Trophoblast cell (in vitro differentiated cells and primary cell): ENCODE results near the gene NR5A1.
A peak's percentile ranks its signal among the peaks of the same experiment; 100 is the strongest.

Source experiments
- DNase-seq, 2 donors: peaks; one replicate each; pipeline ENCODE4 v3.0.0-alpha.2; 2016
- H2AFZ ChIP-seq: 2 replicates; pipeline ENCODE4 v1.6.1; 2013; ENCODE audit warnings: low read length, moderate library complexity, mild to moderate bottlenecking; ENCODE audit not compliant: insufficient read depth, poor library complexity
- H2AK5ac ChIP-seq: 2 replicates; pipeline ENCODE4 v1.6.1; 2013; ENCODE audit warnings: mild to moderate bottlenecking, low read length
- H2BK120ac ChIP-seq: 2 replicates; pipeline ENCODE4 v1.6.1; 2013; ENCODE audit warnings: low read length, mild to moderate bottlenecking, moderate library complexity; ENCODE audit not compliant: insufficient read depth, poor library complexity
- H2BK12ac ChIP-seq: 2 replicates; pipeline ENCODE4 v1.6.1; 2013; ENCODE audit warnings: mild to moderate bottlenecking, low read length, moderate library complexity
- H2BK5ac ChIP-seq: 2 replicates; pipeline ENCODE4 v1.6.1; 2013; ENCODE audit warnings: low read length, low read depth, moderate library complexity, mild to moderate bottlenecking; ENCODE audit not compliant: poor library complexity
- H3K14ac ChIP-seq: 2 replicates; pipeline ENCODE4 v1.6.1; 2013; ENCODE audit warnings: mild to moderate bottlenecking, low read length
- H3K18ac ChIP-seq: 2 replicates; pipeline ENCODE4 v1.6.1; 2013; ENCODE audit warnings: mild to moderate bottlenecking, low read length
- H3K23ac ChIP-seq: 2 replicates; pipeline ENCODE4 v1.6.1; 2013; ENCODE audit warnings: low read length
- H3K27ac ChIP-seq: 2 replicates; pipeline ENCODE4 v1.5.1; 2013; ENCODE audit warnings: low read depth, mild to moderate bottlenecking, inconsistent platforms, low read length, moderate library complexity
- H3K27me3 ChIP-seq: 2 replicates; pipeline ENCODE4 v1.6.1; 2013; ENCODE audit warnings: inconsistent platforms, mild to moderate bottlenecking, low read length, moderate library complexity; ENCODE audit not compliant: insufficient read depth
- H3K36me3 ChIP-seq, 2 experiments: 1 replicate in 1 of 2; 2 replicates in 1 of 2; pipeline ENCODE4 v1.6.1; 2013; ENCODE audit warnings: low read length in 2 of 2, mild to moderate bottlenecking in 2 of 2, moderate library complexity in 1 of 2; ENCODE audit not compliant: insufficient read depth in 2 of 2, control insufficient read depth in 1 of 2
- H3K4ac ChIP-seq: 2 replicates; pipeline ENCODE4 v1.6.1; 2013; ENCODE audit warnings: low read depth, mild to moderate bottlenecking, low read length, moderate library complexity
- H3K4me1 ChIP-seq, 2 experiments: 1 replicate in 1 of 2; 2 replicates in 1 of 2; pipeline ENCODE4 v1.6.1; 2013; ENCODE audit warnings: low read length in 2 of 2, mild to moderate bottlenecking in 2 of 2, moderate library complexity in 1 of 2; ENCODE audit not compliant: insufficient read depth in 2 of 2, control insufficient read depth in 1 of 2
- H3K4me2 ChIP-seq: 2 replicates; pipeline ENCODE4 v1.6.1; 2013; ENCODE audit warnings: inconsistent platforms, mild to moderate bottlenecking, low read length, moderate library complexity
- H3K4me3 ChIP-seq: 2 replicates; pipeline ENCODE4 v1.5.1; 2013; ENCODE audit warnings: mild to moderate bottlenecking, low read depth, low read length, inconsistent platforms
- H3K79me1 ChIP-seq: one replicate; pipeline ENCODE4 v1.6.1; 2013; ENCODE audit warnings: low read length
- H3K79me2 ChIP-seq: 2 replicates; pipeline ENCODE4 v1.6.1; 2013; ENCODE audit warnings: low read length, mild to moderate bottlenecking; ENCODE audit not compliant: control insufficient read depth, insufficient read depth, poor library complexity
- H3K9ac ChIP-seq: 2 replicates; pipeline ENCODE4 v1.6.1; 2013; ENCODE audit warnings: mild to moderate bottlenecking, low read length
- H3K9me3 ChIP-seq: 2 replicates; pipeline ENCODE4 v1.6.1; 2013; ENCODE audit warnings: low read depth, mild to moderate bottlenecking, control low read depth, inconsistent platforms, low read length; ENCODE audit not compliant: insufficient read depth
- H4K12ac ChIP-seq: 2 replicates; pipeline ENCODE4 v1.6.1; 2013; ENCODE audit warnings: low read depth, mild to moderate bottlenecking, low read length, moderate library complexity
- H4K8ac ChIP-seq: 2 replicates; pipeline ENCODE4 v1.6.1; 2013; ENCODE audit warnings: low read depth, mild to moderate bottlenecking, low read length, moderate library complexity
- H4K91ac ChIP-seq: one replicate; pipeline ENCODE4 v1.6.1; 2013; ENCODE audit warnings: low read depth, mild to moderate bottlenecking, low read length, moderate library complexity
- WGBS: extraction: QIAGEN DNeasy Blood & Tissue Kit; methylation state at CpG from one replicate; pipeline ENCODE4 v1.1.7; 2013; ENCODE audit warnings: missing lambda C conversion rate; ENCODE audit not compliant: insufficient read length, insufficient coverage; ENCODE audit errors: extremely low coverage; 5-methylcytosine and 5-hydroxymethylcytosine counted together

The NR5A1 gene

GRCh38 chr9:124441291-124441690, 65.9 kb downstream of the NR5A1 start:
- no peak overlapping the region for H3K14ac ChIP-seq
- no peaks in the 10 kb centered on the region for H3K79me1 ChIP-seq
- H3K9ac ChIP-seq, result no peak overlapping the region
- H2BK5ac ChIP-seq, result no peak overlapping the region
- no peak overlapping the region for H3K4me3 ChIP-seq
- H3K23ac ChIP-seq, result no peak overlapping the region
- H3K18ac ChIP-seq, result no peak overlapping the region
- DNase-seq, result no peak
- H2BK120ac ChIP-seq, result no peak overlapping the region
- no peak overlapping the region for H3K4me2 ChIP-seq
- H3K4ac ChIP-seq, result no peak overlapping the region
- H3K4me1 ChIP-seq, result no peaks in the 10 kb centered on the region
- H3K9me3 ChIP-seq, result peaks cover 4% of the 10 kb centered on the region
- H3K27ac ChIP-seq, result no peak overlapping the region
- WGBS, result no CpG with 5 or more reads among the region's 16 CpGs
- no peak overlapping the region for H2AK5ac ChIP-seq
- H3K27me3 ChIP-seq, result no peaks in the 10 kb centered on the region
- H3K36me3 ChIP-seq, result no peaks in the 10 kb centered on the region
- no peak overlapping the region for H4K12ac ChIP-seq
- no peaks in the 10 kb centered on the region for H3K79me2 ChIP-seq
- H4K91ac ChIP-seq, result no peak overlapping the region
- H2BK12ac ChIP-seq, result no peak overlapping the region
- no peak overlapping the region for H4K8ac ChIP-seq
- no peak overlapping the region for H2AFZ ChIP-seq

- no peaks in the 10 kb centered on the region for H3K4me1 ChIP-seq
- DNase-seq, result no peak
- no peak overlapping the region for H2BK12ac ChIP-seq
- no peak overlapping the region for H4K12ac ChIP-seq
- no peak overlapping the region for H3K18ac ChIP-seq
- no peak overlapping the region for H3K4me3 ChIP-seq
- no peak overlapping the region for H3K4ac ChIP-seq
- H3K9ac ChIP-seq, result no peak overlapping the region
- H3K27me3 ChIP-seq, result no peaks in the 10 kb centered on the region
- no peak overlapping the region for H4K91ac ChIP-seq
- H2AK5ac ChIP-seq, result no peak overlapping the region
- no peak overlapping the region for H2AFZ ChIP-seq
- peaks cover 4% of the 10 kb centered on the region for H3K9me3 ChIP-seq
- no CpG with 5 or more reads among the region's 10 CpGs for WGBS
- no peaks in the 10 kb centered on the region for H3K79me1 ChIP-seq
- H2BK5ac ChIP-seq, result no peak overlapping the region
- H4K8ac ChIP-seq, result no peak overlapping the region
- no peak overlapping the region for H3K4me2 ChIP-seq
- H3K79me2 ChIP-seq, result no peaks in the 10 kb centered on the region
- no peak overlapping the region for H3K27ac ChIP-seq
- H2BK120ac ChIP-seq, result no peak overlapping the region
- no peak overlapping the region for H3K14ac ChIP-seq
- H3K36me3 ChIP-seq, result no peaks in the 10 kb centered on the region
- no peak overlapping the region for H3K23ac ChIP-seq
Observed at GRCh38 chr9:124440786-124441185, 66.4 kb downstream of the NR5A1 start.

- Histone ChIP-seq H4K8ac (no peak overlapping the region), H3K18ac (no peak overlapping the region), H3K4me1 (no peaks in the 10 kb centered on the region), H2AFZ (no peak overlapping the region), H3K4ac (no peak overlapping the region), H3K9ac (no peak overlapping the region), H4K12ac (no peak overlapping the region), H2BK12ac (no peak overlapping the region), H3K14ac (no peak overlapping the region), H2AK5ac (no peak overlapping the region), H2BK120ac (no peak overlapping the region), H3K27me3 (no peaks in the 10 kb centered on the region), H3K36me3 (no peaks in the 10 kb centered on the region), H3K4me3 (no peak overlapping the region), H3K79me2 (no peaks in the 10 kb centered on the region), H3K79me1 (no peaks in the 10 kb centered on the region), H4K91ac (no peak overlapping the region), H3K27ac (no peak overlapping the region), H3K23ac (no peak overlapping the region), H3K4me2 (no peak overlapping the region), H2BK5ac (no peak overlapping the region), H3K9me3 (peaks cover 4% of the 10 kb centered on the region)
- no peak for DNase-seq
- no CpG with 5 or more reads among the region's 6 CpGs for WGBS
Observed at GRCh38 chr9:124439686-124440243, 67.4 kb downstream of the NR5A1 start.

GRCh38 chr9:124439086-124439485, 68.1 kb downstream of the NR5A1 start:
- Histone ChIP-seq H3K14ac (no peak overlapping the region), H3K18ac (no peak overlapping the region), H2BK120ac (no peak overlapping the region), H4K91ac (no peak overlapping the region), H3K27ac (no peak overlapping the region), H4K8ac (no peak overlapping the region), H2AK5ac (no peak overlapping the region), H3K79me2 (no peaks in the 10 kb centered on the region), H3K27me3 (no peaks in the 10 kb centered on the region), H3K36me3 (no peaks in the 10 kb centered on the region), H3K9me3 (peaks cover 4% of the 10 kb centered on the region), H2AFZ (no peak overlapping the region), H3K9ac (no peak overlapping the region), H3K79me1 (no peaks in the 10 kb centered on the region), H3K4me2 (no peak overlapping the region), H4K12ac (no peak overlapping the region), H3K23ac (no peak overlapping the region), H3K4ac (no peak overlapping the region), H3K4me3 (no peak overlapping the region), H2BK12ac (no peak overlapping the region), H3K4me1 (no peaks in the 10 kb centered on the region), H2BK5ac (no peak overlapping the region)
- WGBS, result no CpG with 5 or more reads among the region's 1 CpG
- peak; percentile 23 to 31 for DNase-seq
